ENCODE results near the gene SKP1. TPM values are rescaled to one million over a fixed set of nuclear protein-coding genes. Genes with fewer than 3 reads are reported as not detected.

The SKP1 gene
- total and polyA plus RNA-seq, 12 donors, result 65.2 to 675 (median 483) TPM

DNA sequence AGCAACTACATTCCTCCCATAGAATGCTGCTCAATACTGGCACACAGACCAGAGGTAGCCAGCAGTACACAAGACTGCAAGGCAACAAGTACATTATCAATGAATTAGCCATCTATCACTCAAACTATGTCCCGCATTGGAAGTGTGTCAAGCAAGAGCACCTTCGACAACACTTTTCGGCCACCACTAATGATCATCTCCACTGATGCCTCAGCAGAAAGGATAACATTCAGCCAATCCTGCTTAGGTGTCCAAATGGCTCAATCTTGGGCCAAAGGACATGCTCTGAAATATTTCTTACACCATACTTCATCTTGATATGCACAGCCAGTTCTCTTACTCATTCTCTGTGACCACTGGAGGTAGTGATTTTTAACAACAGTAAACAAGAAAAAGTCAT lies 25.0 kb downstream of the SKP1 start:
- Histone ChIP-seq H3K27ac (peak overlapping the region in 1 of 10 donors; percentile 61), H3K36me3 (peaks cover 0 to 100% (median 45%) of the 10 kb centered on the region in 9 donors), H3K4me1 (peaks cover 4 to 47% (median 29%) of the 10 kb centered on the region in 9 donors), H3K9me3 (no peaks in the 10 kb centered on the region), H3K27me3 (no peaks in the 10 kb centered on the region), H3K4me3 (no peak overlapping the region)
- intact Hi-C loops (cut with DNase I), result no loop called here
- DNase-seq (no peak), ATAC-seq (no peak)
- TF ChIP-seq, protein P1, sequence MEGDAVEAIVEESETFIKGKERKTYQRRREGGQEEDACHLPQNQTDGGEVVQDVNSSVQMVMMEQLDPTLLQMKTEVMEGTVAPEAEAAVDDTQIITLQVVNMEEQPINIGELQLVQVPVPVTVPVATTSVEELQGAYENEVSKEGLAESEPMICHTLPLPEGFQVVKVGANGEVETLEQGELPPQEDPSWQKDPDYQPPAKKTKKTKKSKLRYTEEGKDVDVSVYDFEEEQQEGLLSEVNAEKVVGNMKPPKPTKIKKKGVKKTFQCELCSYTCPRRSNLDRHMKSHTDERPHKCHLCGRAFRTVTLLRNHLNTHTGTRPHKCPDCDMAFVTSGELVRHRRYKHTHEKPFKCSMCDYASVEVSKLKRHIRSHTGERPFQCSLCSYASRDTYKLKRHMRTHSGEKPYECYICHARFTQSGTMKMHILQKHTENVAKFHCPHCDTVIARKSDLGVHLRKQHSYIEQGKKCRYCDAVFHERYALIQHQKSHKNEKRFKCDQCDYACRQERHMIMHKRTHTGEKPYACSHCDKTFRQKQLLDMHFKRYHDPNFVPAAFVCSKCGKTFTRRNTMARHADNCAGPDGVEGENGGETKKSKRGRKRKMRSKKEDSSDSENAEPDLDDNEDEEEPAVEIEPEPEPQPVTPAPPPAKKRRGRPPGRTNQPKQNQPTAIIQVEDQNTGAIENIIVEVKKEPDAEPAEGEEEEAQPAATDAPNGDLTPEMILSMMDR (IDR thresholded peaks at IDR 0.05), result no peak
- 91 to 94% methylated on average over 3 of the region's 3 CpGs for WGBS, 2 donors

GRCh38 chr5:134149571-134150303 lies 27.0 kb downstream of the SKP1 start:
- Histone ChIP-seq H3K36me3 (peaks cover 0 to 100% (median 32%) of the 10 kb centered on the region in 9 donors), H3K27me3 (no peaks in the 10 kb centered on the region), H3K9me3 (no peaks in the 10 kb centered on the region), H3K4me3 (no peak overlapping the region), H3K4me1 (peaks cover 4 to 63% (median 36%) of the 10 kb centered on the region in 9 donors), H3K27ac (peak overlapping the region in 5 of 10 donors; percentile 5 to 68 (median 25))
- ATAC-seq (no peak), DNase-seq (no peak)
- intact Hi-C loops (cut with DNase I), result loop anchor here in 1 of 10 donors (10.0 kb wide), 1 partner anchor 55 kb away; no protein-coding TSS in a partner anchor
- 73 to 79% methylated on average over 4 of the region's 4 CpGs for WGBS, 2 donors
- TF ChIP-seq, protein P1 (IDR thresholded peaks at IDR 0.05), result no peak

DNA sequence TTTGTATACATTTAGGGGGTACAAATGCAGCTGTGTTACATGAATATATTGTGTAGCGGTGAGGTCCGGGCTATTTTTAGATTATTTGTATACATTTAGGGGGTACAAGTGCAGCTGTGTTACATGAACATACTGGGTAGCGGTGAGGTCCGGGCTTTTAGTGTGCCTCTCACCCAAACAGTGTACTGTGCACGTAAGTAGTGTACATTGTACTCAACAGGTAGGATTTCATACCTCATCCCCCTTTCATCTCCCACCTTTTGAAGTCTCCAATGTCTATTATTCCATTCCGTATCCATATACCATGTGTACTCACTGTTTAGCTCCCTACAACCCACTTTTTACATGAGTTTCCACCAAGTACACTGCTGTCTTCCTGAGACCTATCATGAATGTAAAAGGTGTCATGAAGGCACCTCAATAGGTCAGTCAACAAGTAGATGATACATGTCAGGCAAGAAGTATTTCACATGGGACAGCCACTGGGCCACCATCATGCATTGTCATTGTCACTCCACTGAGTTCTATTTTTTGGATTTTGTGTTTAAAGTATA lies 27.7 kb downstream of the SKP1 start:
- intact Hi-C loops (cut with DNase I), result loop anchor here in 1 of 10 donors (10.0 kb wide), 1 partner anchor 54 kb away; no protein-coding TSS in a partner anchor
- DNase-seq (no peak), ATAC-seq (no peak)
- Histone ChIP-seq H3K9me3 (no peaks in the 10 kb centered on the region), H3K27ac (no peak overlapping the region), H3K36me3 (peaks cover 0 to 100% (median 29%) of the 10 kb centered on the region in 9 donors), H3K27me3 (no peaks in the 10 kb centered on the region), H3K4me1 (peaks cover 4 to 64% (median 36%) of the 10 kb centered on the region in 9 donors), H3K4me3 (no peak overlapping the region)
- TF ChIP-seq, protein P1 (IDR thresholded peaks at IDR 0.05), result no peak
- WGBS, 2 donors, result 93 to 96% methylated on average over 6 of the region's 6 CpGs

- Histone ChIP-seq H3K9me3 (no peaks in the 10 kb centered on the region), H3K4me1 (peaks cover 4 to 57% (median 36%) of the 10 kb centered on the region in 9 donors), H3K36me3 (peaks cover 0 to 100% (median 22%) of the 10 kb centered on the region in 9 donors), H3K27ac (no peak overlapping the region), H3K27me3 (no peaks in the 10 kb centered on the region), H3K4me3 (no peak overlapping the region)
- DNase-seq (no peak), ATAC-seq (no peak)
- TF ChIP-seq, protein P1 (IDR thresholded peaks at IDR 0.05), result no peak
- intact Hi-C loops (cut with DNase I), result loop anchor here in 1 of 10 donors (10.0 kb wide), 1 partner anchor 54 kb away; no protein-coding TSS in a partner anchor
- WGBS, 2 donors, result 53 to 76% methylated on average over 2 of the region's 2 CpGs
Measured at GRCh38 chr5:134148316-134148715, 28.4 kb downstream of the SKP1 start.
